ENCODE results near the gene RASSF8. TPM values are rescaled to one million over a fixed set of nuclear protein-coding genes. Genes with fewer than 3 reads are reported as not detected.

RASSF8 gene
- total and polyA plus RNA-seq, 10 donors: 1.4 to 38.0 (median 10.9) TPM

- no peaks in the 10 kb centered on the region for H3K9me3 ChIP-seq
- intact Hi-C loops (cut with DNase I; ENCODE audit: low total_unique reads): no loop called here
- no peak for DNase-seq
- no peak overlapping the region for H3K27ac ChIP-seq
- H3K27me3 ChIP-seq (replicated peaks in 1 of 7): no peaks in the 10 kb centered on the region
- H3K36me3 ChIP-seq: no peaks in the 10 kb centered on the region
- H3K4me3 ChIP-seq: no peak overlapping the region
- no peak for TF ChIP-seq POLR2A (IDR thresholded peaks at IDR 0.05)
- TF ChIP-seq POLR2AphosphoS5 (IDR thresholded peaks at IDR 0.05): no peak
- TF ChIP-seq CTCF (IDR thresholded peaks at IDR 0.05 in 8 of 11, conservative IDR thresholded peaks at IDR 0.05 in 3 of 11): no peak
- 91 to 93% (median 92%) methylated on average over 6 of the region's 6 CpGs for WGBS, 5 donors
- peaks cover 0 to 2% (median 0%) of the 10 kb centered on the region in 6 donors for H3K4me1 ChIP-seq
These were observed 133.3 kb downstream of the RASSF8 start for GRCh38 chr12:26091822-26092221.

- WGBS, 5 donors: 54 to 83% (median 82%) methylated on average over 4 of the region's 4 CpGs
- H3K4me1 ChIP-seq: peaks cover 0 to 7% (median 0%) of the 10 kb centered on the region in 6 donors
- TF ChIP-seq POLR2A (IDR thresholded peaks at IDR 0.05): no peak
- TF ChIP-seq POLR2AphosphoS5 (IDR thresholded peaks at IDR 0.05): no peak
- no peak for TF ChIP-seq CTCF (IDR thresholded peaks at IDR 0.05 in 8 of 11, conservative IDR thresholded peaks at IDR 0.05 in 3 of 11)
- intact Hi-C loops (cut with DNase I; ENCODE audit: low total_unique reads): no loop called here
- DNase-seq: no peak
- H3K9me3 ChIP-seq: no peaks in the 10 kb centered on the region
- H3K4me3 ChIP-seq: no peak overlapping the region
- no peaks in the 10 kb centered on the region for H3K36me3 ChIP-seq
- no peak overlapping the region for H3K27ac ChIP-seq
- H3K27me3 ChIP-seq (replicated peaks in 1 of 7): no peaks in the 10 kb centered on the region
These were observed 134.0 kb downstream of the RASSF8 start for GRCh38 chr12:26092346-26093105.

- 80 to 92% (median 85%) methylated on average over 2 of the region's 2 CpGs for WGBS, 5 donors
- no peaks in the 10 kb centered on the region for H3K36me3 ChIP-seq
- no peaks in the 10 kb centered on the region for H3K9me3 ChIP-seq
- no peaks in the 10 kb centered on the region for H3K27me3 ChIP-seq (replicated peaks in 1 of 7)
- DNase-seq: no peak
- TF ChIP-seq POLR2AphosphoS5 (IDR thresholded peaks at IDR 0.05) (no peak), POLR2A (IDR thresholded peaks at IDR 0.05) (no peak), CTCF (IDR thresholded peaks at IDR 0.05 in 8 of 11, conservative IDR thresholded peaks at IDR 0.05 in 3 of 11) (no peak)
- intact Hi-C loops (cut with DNase I; ENCODE audit: low total_unique reads): loop anchor here (5.0 kb wide), 1 partner anchor 557 kb away; no protein-coding TSS in a partner anchor
- no peak overlapping the region for H3K27ac ChIP-seq
- peaks cover 0 to 7% (median 0%) of the 10 kb centered on the region in 6 donors for H3K4me1 ChIP-seq
- no peak overlapping the region for H3K4me3 ChIP-seq
These were observed 136.7 kb downstream of the RASSF8 start for GRCh38 chr12:26095186-26095585.

- TF ChIP-seq POLR2A (IDR thresholded peaks at IDR 0.05): no peak
- TF ChIP-seq POLR2AphosphoS5 (IDR thresholded peaks at IDR 0.05): no peak
- TF ChIP-seq CTCF (IDR thresholded peaks at IDR 0.05 in 8 of 11, conservative IDR thresholded peaks at IDR 0.05 in 3 of 11): no peak
- no peaks in the 10 kb centered on the region for H3K36me3 ChIP-seq
- H3K9me3 ChIP-seq: no peaks in the 10 kb centered on the region
- peaks cover 0 to 7% (median 0%) of the 10 kb centered on the region in 6 donors for H3K4me1 ChIP-seq
- intact Hi-C loops (cut with DNase I; ENCODE audit: low total_unique reads): loop anchor here (5.0 kb wide), 1 partner anchor 556 kb away; no protein-coding TSS in a partner anchor
- WGBS, 5 donors: 89 to 98% (median 94%) methylated on average over 2 of the region's 2 CpGs
- no peak overlapping the region for H3K4me3 ChIP-seq
- H3K27ac ChIP-seq: no peak overlapping the region
- H3K27me3 ChIP-seq (replicated peaks in 1 of 7): no peaks in the 10 kb centered on the region
- no peak for DNase-seq
These were observed 137.6 kb downstream of the RASSF8 start for GRCh38 chr12:26096036-26096435.

Data from spleen (tissue), 11 donors.